HG03103 (cell line): ENCODE measurements around the gene FDPS.

Experiments used
- ATAC-seq: cut with Tn5 transposase; IDR thresholded peaks from one replicate; pipeline ENCODE4 v1.9.1; 2021; ENCODE audit warnings: low read depth; ENCODE audit not compliant: unreplicated experiment

Gene FDPS

GRCh38 chr1:155308493-155309422 lies at the start of gene FDPS:
TSS of gene FDPS (plus strand) at chr1:155308866. CDS start at chr1:155309790, 924 bp downstream.
- ATAC-seq = peak; percentile 94

- no peak for ATAC-seq
Observed at GRCh38 chr1:155260276-155260675, 48.4 kb upstream of the FDPS start.

GRCh38 chr1:155261493-155261851 lies 47.2 kb upstream of the FDPS start:
- no peak for ATAC-seq

GRCh38 chr1:155261852-155262673 lies 46.6 kb upstream of the FDPS start, which contains the start of gene SCAMP3:
TSS of gene SCAMP3 (minus strand) at chr1:155262360. CDS start at chr1:155262151, 209 bp downstream.
- peak; percentile 86 for ATAC-seq

- ATAC-seq = no peak
Observed at GRCh38 chr1:155263067-155263466, 45.6 kb upstream of the FDPS start.

- ATAC-seq = no peak
Observed at GRCh38 chr1:155266553-155266952, 42.1 kb upstream of the FDPS start.

GRCh38 chr1:155267373-155267772 lies 41.3 kb upstream of the FDPS start:
- no peak for ATAC-seq

GRCh38 chr1:155268630-155269029 lies 40.0 kb upstream of the FDPS start:
- no peak for ATAC-seq

GRCh38 chr1:155269381-155269780 lies 39.3 kb upstream of the FDPS start:
- ATAC-seq = no peak

GRCh38 chr1:155272466-155273342 lies 36.0 kb upstream of the FDPS start:
- ATAC-seq = peak; percentile 34

GRCh38 chr1:155273343-155274245 lies 35.1 kb upstream of the FDPS start, which contains the start of gene CLK2:
TSS of gene CLK2 (minus strand) at chr1:155273504. CDS start at chr1:155270977, 2,527 bp downstream.
- peak; percentile 46 for ATAC-seq

GRCh38 chr1:155277070-155277901 lies 31.4 kb upstream of the FDPS start, which contains the start of gene HCN3:
TSS of gene HCN3 (plus strand) at chr1:155277463. CDS start at chr1:155277591, 128 bp downstream.
- peak; percentile 46 for ATAC-seq

- ATAC-seq = no peak
Observed at GRCh38 chr1:155277902-155278688, 30.6 kb upstream of the FDPS start.

GRCh38 chr1:155278689-155279160 lies 29.9 kb upstream of the FDPS start:
- ATAC-seq = no peak

GRCh38 chr1:155279268-155279667 lies 29.4 kb upstream of the FDPS start:
- no peak for ATAC-seq

- no peak for ATAC-seq
Observed at GRCh38 chr1:155282488-155283091, 26.1 kb upstream of the FDPS start.

GRCh38 chr1:155284476-155284875 lies 24.2 kb upstream of the FDPS start:
- no peak for ATAC-seq
